Spleen (tissue), 11 donors: ENCODE data around the gene WFDC6. TPM values are rescaled to one million over a fixed set of nuclear protein-coding genes. Genes with fewer than 3 reads are reported as not detected.

Experiments
- DNase-seq: peaks from one replicate; pipeline ENCODE4 v3.0.0-alpha.2; 2020
- H3K27ac ChIP-seq, 8 donors: fragments of 200-600 bp; sonication (generic) in 7 of 8; 1 replicate in 4 of 8; 2 replicates in 4 of 8; pipeline versions ENCODE4 v1.5.0 to v1.8.0; 2016 to 2021; ENCODE audit warnings: inconsistent platforms in 4 of 8, mild to moderate bottlenecking in 4 of 8, moderate library complexity in 1 of 8
- H3K27me3 ChIP-seq, 7 donors: fragments of 200-600 bp; sonication (generic) in 6 of 7; replicated peaks in 1 of 7; 1 replicate in 4 of 7; 2 replicates in 3 of 7; pipeline versions ENCODE4 v1.5.0 to v1.8.0; 2016 to 2021; ENCODE audit warnings: inconsistent platforms in 3 of 7, mild to moderate bottlenecking in 1 of 7
- H3K36me3 ChIP-seq, 6 donors: fragments of 200-600 bp; sonication (generic) in 5 of 6; 1 replicate in 4 of 6; 2 replicates in 2 of 6; pipeline versions ENCODE4 v1.5.0 to v1.8.0; 2016 to 2021; ENCODE audit warnings: inconsistent platforms in 2 of 6
- H3K4me1 ChIP-seq, 6 donors: fragments of 200-600 bp; sonication (generic) in 5 of 6; 1 replicate in 3 of 6; 2 replicates in 3 of 6; pipeline versions ENCODE4 v1.5.0 to v1.8.0; 2016 to 2021; ENCODE audit warnings: inconsistent platforms in 3 of 6
- H3K4me3 ChIP-seq, 8 donors: fragments of 200-600 bp; sonication (generic) in 7 of 8; 1 replicate in 4 of 8; 2 replicates in 4 of 8; pipeline versions ENCODE4 v1.5.0 to v1.8.0; 2016 to 2021; ENCODE audit warnings: inconsistent platforms in 4 of 8, mild to moderate bottlenecking in 4 of 8, moderate library complexity in 2 of 8
- H3K9me3 ChIP-seq, 8 donors: fragments of 200-600 bp; sonication (generic) in 7 of 8; 1 replicate in 4 of 8; 2 replicates in 4 of 8; pipeline versions ENCODE4 v1.5.0 to v1.8.0; 2016 to 2021; ENCODE audit warnings: inconsistent platforms in 4 of 8
- POLR2A ChIP-seq, 3 donors: fragments of 450-650 bp; IDR thresholded peaks; one replicate each; pipeline ENCODE4 v1.5.1; 2017; ENCODE audit warnings: antibody characterized with exemption in 3 of 3, mild to moderate bottlenecking in 1 of 3
- POLR2AphosphoS5 ChIP-seq, 3 donors: sonication (generic); formaldehyde crosslinking; IDR thresholded peaks; one replicate each; pipeline ENCODE4 v1.5.1; 2017; ENCODE audit warnings: antibody characterized with exemption in 3 of 3
- WGBS, 5 donors: extraction: QIAGEN DNeasy Blood & Tissue Kit in 3 of 5; methylation state at CpG; one replicate each; pipeline versions ENCODE4 v1.1.5 to v1.1.7; 2013 to 2018; 5-methylcytosine and 5-hydroxymethylcytosine counted together
- intact Hi-C: fragments of 100-400 bp; cut with DNase I; formaldehyde crosslinking; loops from one replicate; pipeline ENCODE4 v1.15.0; 2023; ENCODE audit warnings: low total_unique reads
- polyA plus RNA-seq, 3 donors: library from polyadenylated mRNA; stranded (reverse); fragments of 200-250 nt; gene quantifications; one replicate each; pipeline ENCODE4 v1.2.1, GENCODE V29; 2013
- small RNA-seq, 4 donors: library from RNA; depleted of rRNA; stranded (forward); fragments of <200 nt; gene quantifications; one replicate each; pipeline ENCODE3, GENCODE V24; 2016
- total RNA-seq, 7 donors: library from RNA; depleted of rRNA in 3 of 7; stranded (reverse); fragments of >200 nt in 3 of 7; fragmentation: NEBNext Ultra II Directional in 4 of 7; extraction: Animal tissue kit (Norgen Biotek cat#: 25700) in 4 of 7; gene quantifications; one replicate each; pipeline versions ENCODE4 v1.1.0 to v1.2.1, GENCODE V29; 2016 to 2021
- TF ChIP-seq, protein P1 (sequence below), 11 experiments: fragments of 200-600 bp in 7 of 11; fragments of 450-650 bp in 4 of 11; sonication (generic) in 4 of 11; IDR thresholded peaks in 8 of 11; conservative IDR thresholded peaks in 3 of 11; 1 replicate in 7 of 11; 2 replicates in 4 of 11; pipeline versions ENCODE4 v1.4.0 to v1.8.0; 2016 to 2021; ENCODE audit warnings: antibody characterized with exemption in 11 of 11, inconsistent platforms in 4 of 11, mild to moderate bottlenecking in 1 of 11
- donor health status: healthy with polysubstance abuse.
- donor health status: DM: no; HTN: no; CAD: no; lungs with moderate emphysema.
- donor health status: DM: no; HTN: no; CAD: no.
- donor health status: Bipolar disorder and iron deficiency.
- donor health status: healthy.
- donor health status: DM: no; HTN: no; CAD: no.
- donor health status: DM: yes; HTN: yes; CAD: no.

Gene WFDC6
- total and polyA plus RNA-seq, 10 donors: not detected

DNA sequence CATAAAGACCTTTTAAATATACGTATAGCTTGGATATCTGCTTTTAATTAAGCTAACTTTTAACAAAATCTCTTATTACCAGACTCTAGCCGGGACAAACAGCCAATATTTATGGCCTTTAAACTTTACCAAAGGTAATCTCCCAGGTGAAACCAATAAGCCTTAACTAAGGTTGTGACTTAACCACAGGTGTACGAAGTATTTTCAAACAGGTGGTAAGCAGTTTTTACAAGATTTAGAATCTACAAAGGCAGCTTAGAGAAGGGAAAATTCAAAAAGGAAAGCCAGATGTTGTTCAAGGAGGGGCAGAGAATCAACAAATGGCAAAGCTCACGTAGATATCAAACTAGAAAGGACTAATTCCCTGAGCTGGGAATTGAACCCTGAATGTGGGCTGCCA is 53.9 kb downstream of the WFDC6 start:
- no peaks in the 10 kb centered on the region for H3K4me1 ChIP-seq
- H3K9me3 ChIP-seq: no peaks in the 10 kb centered on the region
- 72 to 89% (median 81%) methylated on average over 4 of the region's 4 CpGs for WGBS, 5 donors
- DNase-seq: no peak
- no peak overlapping the region for H3K27ac ChIP-seq
- no peak overlapping the region for H3K4me3 ChIP-seq
- intact Hi-C loops: no loop called here
- peaks cover 0 to 57% (median 16%) of the 10 kb centered on the region in 7 donors for H3K27me3 ChIP-seq
- TF ChIP-seq POLR2A (IDR thresholded peaks at IDR 0.05) (no peak), POLR2AphosphoS5 (IDR thresholded peaks at IDR 0.05) (no peak)
- TF ChIP-seq, protein P1, sequence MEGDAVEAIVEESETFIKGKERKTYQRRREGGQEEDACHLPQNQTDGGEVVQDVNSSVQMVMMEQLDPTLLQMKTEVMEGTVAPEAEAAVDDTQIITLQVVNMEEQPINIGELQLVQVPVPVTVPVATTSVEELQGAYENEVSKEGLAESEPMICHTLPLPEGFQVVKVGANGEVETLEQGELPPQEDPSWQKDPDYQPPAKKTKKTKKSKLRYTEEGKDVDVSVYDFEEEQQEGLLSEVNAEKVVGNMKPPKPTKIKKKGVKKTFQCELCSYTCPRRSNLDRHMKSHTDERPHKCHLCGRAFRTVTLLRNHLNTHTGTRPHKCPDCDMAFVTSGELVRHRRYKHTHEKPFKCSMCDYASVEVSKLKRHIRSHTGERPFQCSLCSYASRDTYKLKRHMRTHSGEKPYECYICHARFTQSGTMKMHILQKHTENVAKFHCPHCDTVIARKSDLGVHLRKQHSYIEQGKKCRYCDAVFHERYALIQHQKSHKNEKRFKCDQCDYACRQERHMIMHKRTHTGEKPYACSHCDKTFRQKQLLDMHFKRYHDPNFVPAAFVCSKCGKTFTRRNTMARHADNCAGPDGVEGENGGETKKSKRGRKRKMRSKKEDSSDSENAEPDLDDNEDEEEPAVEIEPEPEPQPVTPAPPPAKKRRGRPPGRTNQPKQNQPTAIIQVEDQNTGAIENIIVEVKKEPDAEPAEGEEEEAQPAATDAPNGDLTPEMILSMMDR (IDR thresholded peaks at IDR 0.05 in 8 of 11, conservative IDR thresholded peaks at IDR 0.05 in 3 of 11): no peak
- H3K36me3 ChIP-seq: no peaks in the 10 kb centered on the region

- Histone ChIP-seq H3K4me1 (no peaks in the 10 kb centered on the region), H3K27me3 (peaks cover 0 to 64% (median 16%) of the 10 kb centered on the region in 7 donors), H3K36me3 (no peaks in the 10 kb centered on the region), H3K27ac (no peak overlapping the region), H3K9me3 (no peaks in the 10 kb centered on the region), H3K4me3 (no peak overlapping the region)
- TF ChIP-seq POLR2AphosphoS5 (IDR thresholded peaks at IDR 0.05): no peak
- no peak for TF ChIP-seq POLR2A (IDR thresholded peaks at IDR 0.05)
- TF ChIP-seq, protein P1 (IDR thresholded peaks at IDR 0.05 in 8 of 11, conservative IDR thresholded peaks at IDR 0.05 in 3 of 11): no peak
- intact Hi-C loops: no loop called here
- no peak for DNase-seq
- 56 to 67% (median 61%) methylated on average over 6 of the region's 6 CpGs for WGBS, 5 donors
Observed at GRCh38 chr20:45484676-45485075, 54.6 kb downstream of the WFDC6 start.

Small RNA genes lying within 50 kb of the gene (small RNA-seq; reads per million reads assigned to genes)
- 0 reads per million in 4 donors for gene AL031663.1
- 0 reads per million in 4 donors for gene HSPD1P21
- 0 reads per million in 4 donors for gene RNA5SP485

Other genes starting within 250 kb of the WFDC6 start
- gene RBPJL, start 232.6 kb downstream of the WFDC6 start, total RNA-seq: not detected
- under 1 TPM in 2 of 3 donors, not detected in 1; 0.05 to 0.09 TPM for gene RBPJL, start 232.6 kb downstream of the WFDC6 start, polyA plus RNA-seq
- gene MATN4, start 231.2 kb downstream of the WFDC6 start, total RNA-seq: not detected
- gene MATN4, start 231.2 kb downstream of the WFDC6 start, polyA plus RNA-seq: under 1 TPM in 2 of 3 donors, not detected in 1; 0.19 to 0.52 TPM
- 10 to 100 TPM; 27.2 to 56.1 (median 39.7) TPM for gene SDC4, start 191.1 kb downstream of the WFDC6 start, total RNA-seq
- 10 to 100 TPM; 10.4 to 21.0 (median 15.5) TPM for gene SDC4, start 191.1 kb downstream of the WFDC6 start, polyA plus RNA-seq
- 10 to 100 TPM; 23.7 to 69.8 (median 35.3) TPM for gene SYS1, start 176.3 kb downstream of the WFDC6 start, total RNA-seq
- 10 to 100 TPM; 15.1 to 22.2 (median 21.6) TPM for gene SYS1, start 176.3 kb downstream of the WFDC6 start, polyA plus RNA-seq
- gene TP53TG5, start 161.2 kb downstream of the WFDC6 start, total RNA-seq: under 1 TPM in 2 of 7 donors, not detected in 5; 0.60 to 0.66 TPM
- gene TP53TG5, start 161.2 kb downstream of the WFDC6 start, polyA plus RNA-seq: under 1 TPM in 1 of 3 donors, not detected in 2; 0.08 TPM
- 10 to 100 TPM; 15.8 to 38.5 (median 28.1) TPM for gene DBNDD2, start 131.2 kb downstream of the WFDC6 start, total RNA-seq
- 10 to 100 TPM; 19.0 to 36.2 (median 31.8) TPM for gene DBNDD2, start 131.2 kb downstream of the WFDC6 start, polyA plus RNA-seq
- 10 to 100 TPM; 60.2 to 82.8 (median 69.6) TPM for gene PIGT, start 123.3 kb downstream of the WFDC6 start, total RNA-seq
- gene PIGT, start 123.3 kb downstream of the WFDC6 start, polyA plus RNA-seq: 10 to 100 TPM; 42.5 to 51.0 (median 49.8) TPM
- gene WFDC2, start 69.7 kb downstream of the WFDC6 start, total RNA-seq: under 1 TPM in 2 of 7 donors, not detected in 5; 0.74 to 0.79 TPM
- gene WFDC2, start 69.7 kb downstream of the WFDC6 start, polyA plus RNA-seq: 1 to 10 TPM in 1 of 3 donors, under 1 TPM in 2; 0.35 to 1.5 (median 0.58) TPM
- not detected for gene SPINT3, start 23.9 kb downstream of the WFDC6 start, total RNA-seq
- gene SPINT3, start 23.9 kb downstream of the WFDC6 start, polyA plus RNA-seq: not detected
- not detected for gene EPPIN, start 7.9 kb upstream of the WFDC6 start, total RNA-seq
- gene EPPIN, start 7.9 kb upstream of the WFDC6 start, polyA plus RNA-seq: under 1 TPM in 1 of 3 donors, not detected in 2; 0.10 TPM
- not detected for gene WFDC8, start 39.8 kb upstream of the WFDC6 start, total RNA-seq
- gene WFDC8, start 39.8 kb upstream of the WFDC6 start, polyA plus RNA-seq: not detected
- gene WFDC10A, start 90.3 kb upstream of the WFDC6 start, total RNA-seq: not detected
- gene WFDC10A, start 90.3 kb upstream of the WFDC6 start, polyA plus RNA-seq: not detected
- gene WFDC9, start 91.8 kb upstream of the WFDC6 start, total RNA-seq: not detected
- not detected for gene WFDC9, start 91.8 kb upstream of the WFDC6 start, polyA plus RNA-seq
- not detected for gene WFDC11, start 130.8 kb upstream of the WFDC6 start, total RNA-seq
- not detected for gene WFDC11, start 130.8 kb upstream of the WFDC6 start, polyA plus RNA-seq
- not detected for gene WFDC13, start 162.6 kb upstream of the WFDC6 start, total RNA-seq
- gene WFDC13, start 162.6 kb upstream of the WFDC6 start, polyA plus RNA-seq: not detected
- not detected for gene WFDC10B, start 165.5 kb upstream of the WFDC6 start, total RNA-seq
- gene WFDC10B, start 165.5 kb upstream of the WFDC6 start, polyA plus RNA-seq: not detected
- gene SPINT4, start 182.9 kb upstream of the WFDC6 start, total RNA-seq: not detected
- not detected for gene SPINT4, start 182.9 kb upstream of the WFDC6 start, polyA plus RNA-seq